HL-60 (cell line): Measurements from ENCODE around the gene MCM6.
A peak's percentile ranks its signal among the peaks of the same experiment; 100 is the strongest.

Experiments
- DNase-seq, 2 experiments: peaks; one replicate each; pipeline ENCODE4 v3.0.0-alpha.2; 2010 to 2020; ENCODE audit warnings: low read depth in 1 of 2, low spot score in 1 of 2
- H3K27ac ChIP-seq: fragments of 250-450 bp; sonication (Bioruptor Pico); replicated peaks from 2 replicates; pipeline ENCODE4 v1.5.1; 2020; ENCODE audit warnings: mild to moderate bottlenecking, moderate library complexity
- H3K27me3 ChIP-seq: fragments of 250-450 bp; sonication (Bioruptor Pico); 2 replicates; pipeline ENCODE4 v1.5.1; 2021; ENCODE audit warnings: mild to moderate bottlenecking, moderate library complexity; ENCODE audit not compliant: insufficient read depth, poor library complexity, severe bottlenecking
- H3K4me3 ChIP-seq: replicated peaks from 2 replicates; pipeline ENCODE4 v1.5.1; 2011; ENCODE audit warnings: mild to moderate bottlenecking, control low read depth, low read length; ENCODE audit not compliant: insufficient read depth
- CTCF ChIP-seq: IDR thresholded peaks from one replicate; pipeline ENCODE4 v1.5.1; 2011; ENCODE audit warnings: low read length, control low read depth, inconsistent platforms; ENCODE audit not compliant: insufficient read depth
- GABPA ChIP-seq: IDR thresholded peaks from 2 replicates; pipeline ENCODE4 v1.6.1; 2012; ENCODE audit warnings: low read depth
- POLR2AphosphoS5 ChIP-seq: IDR thresholded peaks from 2 replicates; pipeline ENCODE4 v1.6.1; 2012; ENCODE audit warnings: low read depth
- REST ChIP-seq: IDR thresholded peaks from 2 replicates; pipeline ENCODE4 v1.6.1; 2012; ENCODE audit warnings: low read depth; ENCODE audit not compliant: insufficient replicate concordance
- SPI1 ChIP-seq: IDR thresholded peaks from 2 replicates; pipeline ENCODE4 v1.6.1; 2012; ENCODE audit warnings: low read depth, mild to moderate bottlenecking, borderline replicate concordance

The MCM6 gene

GRCh38 chr2:135914485-135914884 is 38.2 kb upstream of the MCM6 start:
- no peaks in the 10 kb centered on the region for H3K27me3 ChIP-seq
- no peak for DNase-seq
- H3K27ac ChIP-seq: peak overlapping the region; percentile 19
- H3K4me3 ChIP-seq: no peak overlapping the region
- no peak for TF ChIP-seq CTCF
- no peak for TF ChIP-seq SPI1
- no peak for TF ChIP-seq POLR2AphosphoS5
- no peak for TF ChIP-seq REST
- TF ChIP-seq GABPA: no peak

- Histone ChIP-seq H3K27me3 (no peaks in the 10 kb centered on the region), H3K4me3 (no peak overlapping the region), H3K27ac (peak overlapping the region; percentile 19)
- DNase-seq: peak in 1 of 2 experiments; percentile 45
- TF ChIP-seq REST (no peak), CTCF (peak; percentile 51)
Measured at GRCh38 chr2:135913727-135914365, 37.6 kb upstream of the MCM6 start.

- no peak for DNase-seq
- Histone ChIP-seq H3K4me3 (no peak overlapping the region), H3K27me3 (no peaks in the 10 kb centered on the region), H3K27ac (no peak overlapping the region)
- TF ChIP-seq GABPA (no peak), REST (no peak), CTCF (no peak), POLR2AphosphoS5 (no peak), SPI1 (no peak)
Measured at GRCh38 chr2:135909976-135910375, 33.7 kb upstream of the MCM6 start.
